TTC549 (cell line): Measurements from ENCODE around the gene CCDC13.

Experiments used
- FAIRE-seq: peaks from 2 replicates; lab custom pipeline; 2012; peaks lifted over from hg19 to GRCh38; lab: Jason Lieb, UNC

Gene CCDC13

GRCh38 chr3:42732829-42733459, 40.1 kb downstream of the CCDC13 start:
- FAIRE-seq: no peak

- FAIRE-seq: no peak
Observed at GRCh38 chr3:42732196-42732828, 40.7 kb downstream of the CCDC13 start.

GRCh38 chr3:42731476-42732195, 41.4 kb downstream of the CCDC13 start:
- FAIRE-seq: no peak

- no peak for FAIRE-seq
Observed at GRCh38 chr3:42730706-42731420, 42.2 kb downstream of the CCDC13 start.

GRCh38 chr3:42730294-42730693, 42.8 kb downstream of the CCDC13 start:
- no peak for FAIRE-seq

GRCh38 chr3:42729404-42730145, 43.5 kb downstream of the CCDC13 start:
- no peak for FAIRE-seq

- no peak for FAIRE-seq
Observed at GRCh38 chr3:42728668-42729364, 44.2 kb downstream of the CCDC13 start.

- FAIRE-seq: no peak
Observed at GRCh38 chr3:42728056-42728455, 45.0 kb downstream of the CCDC13 start.

- no peak for FAIRE-seq
Observed at GRCh38 chr3:42725454-42725853, 47.6 kb downstream of the CCDC13 start.

GRCh38 chr3:42723219-42723618, 49.8 kb downstream of the CCDC13 start:
- no peak for FAIRE-seq
